ENCODE results near the gene AGMAT.
A peak's percentile ranks its signal among the peaks of the same experiment; 100 is the strongest.

Gene AGMAT

GRCh38 chr1:15584489-15585363 lies at the start of gene AGMAT:
Gene AGMAT, minus strand, starts transcription at chr1:15585051. Its CDS starts 84 bp downstream, at chr1:15584967.
- peak; percentile 35 for DNase-seq (ENCODE audit: low read depth)

- no peak for DNase-seq (ENCODE audit: low read depth)
Measured at GRCh38 chr1:15633756-15634420, 49.0 kb upstream of the AGMAT start.

GRCh38 chr1:15628003-15628402 lies 43.2 kb upstream of the AGMAT start:
- no peak for DNase-seq (ENCODE audit: low read depth)

GRCh38 chr1:15627343-15627988 lies 42.6 kb upstream of the AGMAT start:
- DNase-seq (ENCODE audit: low read depth) = no peak

- DNase-seq (ENCODE audit: low read depth) = no peak
Measured at GRCh38 chr1:15626269-15626950, 41.6 kb upstream of the AGMAT start.

GRCh38 chr1:15625056-15625917 lies 40.4 kb upstream of the AGMAT start:
- no peak for DNase-seq (ENCODE audit: low read depth)

- no peak for DNase-seq (ENCODE audit: low read depth)
Measured at GRCh38 chr1:15624133-15624714, 39.4 kb upstream of the AGMAT start.

GRCh38 chr1:15623435-15623834 lies 38.6 kb upstream of the AGMAT start:
- DNase-seq (ENCODE audit: low read depth) = no peak

- no peak for DNase-seq (ENCODE audit: low read depth)
Measured at GRCh38 chr1:15622712-15623373, 38.0 kb upstream of the AGMAT start.

GRCh38 chr1:15621975-15622374 lies 37.1 kb upstream of the AGMAT start:
- DNase-seq (ENCODE audit: low read depth) = peak; percentile 65

- no peak for DNase-seq (ENCODE audit: low read depth)
Measured at GRCh38 chr1:15620902-15621682, 36.2 kb upstream of the AGMAT start.

- peak; percentile 90 for DNase-seq (ENCODE audit: low read depth)
Measured at GRCh38 chr1:15620155-15620545, 35.3 kb upstream of the AGMAT start.

GRCh38 chr1:15618655-15619525 lies 34.0 kb upstream of the AGMAT start:
- peak; percentile 95 for DNase-seq (ENCODE audit: low read depth)

- peak; percentile 27 for DNase-seq (ENCODE audit: low read depth)
Measured at GRCh38 chr1:15618077-15618654, 33.3 kb upstream of the AGMAT start.

- DNase-seq (ENCODE audit: low read depth) = peak; percentile 98
Measured at GRCh38 chr1:15617173-15618076, 32.6 kb upstream of the AGMAT start, which contains the start of gene DDI2. Gene DDI2, plus strand, starts transcription at chr1:15617458. Its CDS starts 213 bp downstream, at chr1:15617671.

- no peak for DNase-seq (ENCODE audit: low read depth)
Measured at GRCh38 chr1:15616373-15617172, 31.7 kb upstream of the AGMAT start.
